Measurements from ENCODE around the gene BST1. TPM values are rescaled to one million over a fixed set of nuclear protein-coding genes. Genes with fewer than 3 reads are reported as not detected.
A peak's percentile ranks its signal among the peaks of the same experiment; 100 is the strongest.

Gene BST1
- polyA plus RNA-seq, 3 donors, result 140 to 297 (median 266) TPM

- peaks cover 92 to 98% of the 10 kb centered on the region in 2 donors for H3K36me3 ChIP-seq (replicated peaks in 1 of 2; ENCODE audit: control insufficient read depth in 1 of 2, insufficient read depth in 2 of 2, low read length in 2 of 2)
- TF ChIP-seq CTCF (IDR thresholded peaks at IDR 0.05), result no peak
- H3K27ac ChIP-seq (ENCODE audit: low read depth in 1 of 2, low read length in 2 of 2), result peak overlapping the region; percentile 71 to 79
- no peaks in the 10 kb centered on the region for H3K9me3 ChIP-seq (replicated peaks in 1 of 2; ENCODE audit: control insufficient read depth in 1 of 2, insufficient read depth in 1 of 2, low read length in 2 of 2)
- intact Hi-C loops (cut with micrococcal nuclease), result no loop called here
- Mint-ChIP-seq H3K27me3 (ENCODE audit: low read depth in 3 of 3) (peaks cover 0 to 2% (median 0%) of the 10 kb centered on the region in 3 donors), H3K36me3 (peaks cover 83 to 98% of the 10 kb centered on the region in 2 donors), H3K9me3 (peaks cover 0 to 2% (median 0%) of the 10 kb centered on the region in 7 donors), H3K27ac (peak overlapping the region; percentile 86 to 96 (median 93)), H3K4me3 (no peak overlapping the region), H3K4me1 (peaks cover 34% of the 10 kb centered on the region)
- 98% methylated on average over 5 of the region's 7 CpGs for WGBS (ENCODE audit: insufficient coverage)
- DNase-seq, result no peak
- H2AFZ ChIP-seq (ENCODE audit: insufficient read depth, low read depth, low read length, poor library complexity, severe bottlenecking), result no peak overlapping the region
- H3K4me2 ChIP-seq (replicated peaks; ENCODE audit: extremely low read depth, low read length, poor library complexity, severe bottlenecking), result no peak overlapping the region
- peaks cover 78% of the 10 kb centered on the region for H3K79me2 ChIP-seq (ENCODE audit: insufficient read depth, low read length)
- peaks cover 26% of the 10 kb centered on the region for H4K20me1 ChIP-seq (ENCODE audit: insufficient read depth, low read length)
- H3K9ac ChIP-seq (ENCODE audit: insufficient read depth, low read length, poor library complexity, severe bottlenecking), result peak overlapping the region; percentile 43
- peaks cover 29 to 31% of the 10 kb centered on the region in 2 donors for H3K4me1 ChIP-seq (ENCODE audit: control insufficient read depth in 1 of 2, insufficient read depth in 2 of 2, low read length in 2 of 2)
- no peak overlapping the region for H3K4me3 ChIP-seq (replicated peaks in 1 of 3; ENCODE audit: low read depth in 2 of 3, low read length in 3 of 3)
- no peaks in the 10 kb centered on the region for H3K27me3 ChIP-seq (ENCODE audit: control insufficient read depth in 2 of 2, insufficient read depth in 2 of 2, low read length in 2 of 2)
These were observed 16.1 kb downstream of the BST1 start for GRCh38 chr4:15718959-15719358.

- Mint-ChIP-seq H3K9me3 (peaks cover 0 to 2% (median 0%) of the 10 kb centered on the region in 7 donors), H3K4me1 (peaks cover 34% of the 10 kb centered on the region), H3K27me3 (ENCODE audit: low read depth in 3 of 3) (peaks cover 0 to 2% (median 0%) of the 10 kb centered on the region in 3 donors), H3K27ac (peak overlapping the region; percentile 86 to 96 (median 93)), H3K4me3 (peak overlapping the region in 1 of 2 donors; percentile 57), H3K36me3 (peaks cover 83 to 100% of the 10 kb centered on the region in 2 donors)
- peak overlapping the region; percentile 71 to 79 for H3K27ac ChIP-seq (ENCODE audit: low read depth in 1 of 2, low read length in 2 of 2)
- no peaks in the 10 kb centered on the region for H3K27me3 ChIP-seq (ENCODE audit: control insufficient read depth in 2 of 2, insufficient read depth in 2 of 2, low read length in 2 of 2)
- no peaks in the 10 kb centered on the region for H3K9me3 ChIP-seq (replicated peaks in 1 of 2; ENCODE audit: control insufficient read depth in 1 of 2, insufficient read depth in 1 of 2, low read length in 2 of 2)
- H2AFZ ChIP-seq (ENCODE audit: insufficient read depth, low read depth, low read length, poor library complexity, severe bottlenecking), result no peak overlapping the region
- intact Hi-C loops (cut with micrococcal nuclease), result no loop called here
- peaks cover 92 to 98% of the 10 kb centered on the region in 2 donors for H3K36me3 ChIP-seq (replicated peaks in 1 of 2; ENCODE audit: control insufficient read depth in 1 of 2, insufficient read depth in 2 of 2, low read length in 2 of 2)
- peak overlapping the region; percentile 35 for H3K4me2 ChIP-seq (replicated peaks; ENCODE audit: extremely low read depth, low read length, poor library complexity, severe bottlenecking)
- 0% methylated on average over 2 of the region's 4 CpGs for WGBS (ENCODE audit: insufficient coverage)
- H3K4me1 ChIP-seq (ENCODE audit: control insufficient read depth in 1 of 2, insufficient read depth in 2 of 2, low read length in 2 of 2), result peaks cover 29 to 31% of the 10 kb centered on the region in 2 donors
- H3K9ac ChIP-seq (ENCODE audit: insufficient read depth, low read length, poor library complexity, severe bottlenecking), result no peak overlapping the region
- peaks cover 73% of the 10 kb centered on the region for H3K79me2 ChIP-seq (ENCODE audit: insufficient read depth, low read length)
- H4K20me1 ChIP-seq (ENCODE audit: insufficient read depth, low read length), result peaks cover 32% of the 10 kb centered on the region
- DNase-seq, result peak; percentile 57 to 78 (median 76)
- no peak for TF ChIP-seq CTCF (IDR thresholded peaks at IDR 0.05)
- peak overlapping the region in 1 of 3 experiments; percentile 19 for H3K4me3 ChIP-seq (replicated peaks in 1 of 3; ENCODE audit: low read depth in 2 of 3, low read length in 3 of 3)
These were observed 16.6 kb downstream of the BST1 start for GRCh38 chr4:15719506-15719905.
